Right lobe of liver (tissue), 4 donors: Measurements from ENCODE around the gene GUCA2A.

Source experiments
- CTCF ChIP-seq, 4 donors: fragments of 200-600 bp in 3 of 4; fragments of 450-650 bp in 1 of 4; IDR thresholded peaks; one replicate each; pipeline versions ENCODE4 v1.5.1 to v1.8.0; 2016 to 2022; ENCODE audit warnings: antibody characterized with exemption in 4 of 4, mild to moderate bottlenecking in 2 of 4
- POLR2A ChIP-seq: fragments of 450-650 bp; IDR thresholded peaks from one replicate; pipeline ENCODE4 v1.6.1; 2017; ENCODE audit warnings: antibody characterized with exemption, mild to moderate bottlenecking
- donor health status: DM: no; HTN: no; CAD: no.
- donor health status: DM: no; HTN: no; CAD: no.
- donor health status: DM: no; HTN: yes; CAD: no.

- TF ChIP-seq CTCF (IDR thresholded peaks at IDR 0.05): no peak
- no peak for TF ChIP-seq POLR2A
Measured at GRCh38 chr1:42165511-42166210, 1.1 kb upstream of the GUCA2A start.
